ENCODE data around the gene OR51I2.

OR51I2 gene, protein sequence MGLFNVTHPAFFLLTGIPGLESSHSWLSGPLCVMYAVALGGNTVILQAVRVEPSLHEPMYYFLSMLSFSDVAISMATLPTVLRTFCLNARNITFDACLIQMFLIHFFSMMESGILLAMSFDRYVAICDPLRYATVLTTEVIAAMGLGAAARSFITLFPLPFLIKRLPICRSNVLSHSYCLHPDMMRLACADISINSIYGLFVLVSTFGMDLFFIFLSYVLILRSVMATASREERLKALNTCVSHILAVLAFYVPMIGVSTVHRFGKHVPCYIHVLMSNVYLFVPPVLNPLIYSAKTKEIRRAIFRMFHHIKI

DNA sequence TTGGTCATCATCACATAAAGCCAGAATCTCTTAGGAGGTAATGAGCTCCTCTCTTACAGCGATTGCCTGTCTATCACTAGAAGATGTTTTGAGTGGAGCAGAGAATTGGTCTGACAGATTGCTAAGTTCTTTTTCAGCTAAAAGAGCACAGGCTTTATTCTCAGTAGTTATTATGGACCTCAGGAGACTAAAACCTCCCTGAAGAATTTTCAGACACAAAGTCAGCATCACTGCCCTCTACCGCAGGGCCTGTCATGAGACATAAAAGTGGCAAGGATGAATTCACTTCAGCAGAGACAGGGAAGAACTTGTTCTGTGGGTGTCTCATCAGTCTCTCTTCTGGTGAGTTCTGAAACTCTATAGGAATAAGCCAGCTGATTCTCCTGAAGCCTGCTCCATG is at the start of gene OR51I2:
OR51I2 (plus strand) TSS at position 301 of the 400 bp plus-strand sequence. CDS start 4,166 bp downstream, outside the sequence.
- no peak for TF ChIP-seq ZNF274 (IDR thresholded peaks at IDR 0.05; ENCODE audit: low read depth, low read length)

DNA sequence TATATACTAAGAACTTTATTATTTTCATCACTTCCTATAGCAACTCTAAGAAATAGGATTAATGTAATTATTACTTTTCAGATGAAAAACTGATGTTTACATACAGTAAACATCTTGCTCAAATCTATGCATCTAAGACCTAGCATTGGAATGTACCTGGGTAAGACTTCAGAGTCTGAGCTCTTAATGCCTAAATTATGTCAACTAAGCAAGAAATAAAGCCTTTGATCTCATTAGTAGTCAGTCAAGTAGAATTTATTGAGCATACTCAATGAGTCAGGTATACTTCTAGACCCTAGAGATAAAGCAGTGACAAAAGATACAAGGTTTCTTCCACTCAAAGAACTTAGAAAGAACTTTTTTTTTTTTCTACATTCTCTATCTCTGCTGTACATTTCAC is 44.0 kb upstream of the OR51I2 start:
- H3K4me3 ChIP-seq (ENCODE audit: low read length): no peak overlapping the region
- no peak for TF ChIP-seq ZNF274 (IDR thresholded peaks at IDR 0.05; ENCODE audit: low read depth, low read length)

More for the DNA sequence above, at the start of gene OR51I2:
- no peak within 1 kb of the TSS for H3K4me3 ChIP-seq (ENCODE audit: low read length)

DNA sequence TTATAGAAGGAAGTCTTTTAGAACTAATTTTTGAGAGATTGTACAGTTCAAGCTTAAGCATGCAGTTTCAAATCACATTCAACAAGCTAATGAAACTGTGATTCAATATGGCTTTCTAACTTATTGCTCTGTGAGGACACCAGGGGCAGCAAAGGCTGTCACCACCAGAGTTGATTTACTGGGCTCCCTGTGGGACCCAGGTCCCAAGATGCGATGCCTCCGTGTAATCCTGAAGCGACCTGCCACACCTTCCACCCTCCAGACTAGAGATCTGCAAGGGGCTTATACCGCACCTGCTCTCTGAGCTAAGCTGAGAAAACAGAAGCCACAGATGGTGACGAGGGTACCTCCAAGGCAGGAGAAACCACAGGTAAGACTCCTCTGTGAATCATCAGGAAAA is 28.1 kb upstream of the OR51I2 start:
- H3K4me3 ChIP-seq (ENCODE audit: low read length): no peak overlapping the region
- TF ChIP-seq ZNF274 (IDR thresholded peaks at IDR 0.05; ENCODE audit: low read depth, low read length): no peak

DNA sequence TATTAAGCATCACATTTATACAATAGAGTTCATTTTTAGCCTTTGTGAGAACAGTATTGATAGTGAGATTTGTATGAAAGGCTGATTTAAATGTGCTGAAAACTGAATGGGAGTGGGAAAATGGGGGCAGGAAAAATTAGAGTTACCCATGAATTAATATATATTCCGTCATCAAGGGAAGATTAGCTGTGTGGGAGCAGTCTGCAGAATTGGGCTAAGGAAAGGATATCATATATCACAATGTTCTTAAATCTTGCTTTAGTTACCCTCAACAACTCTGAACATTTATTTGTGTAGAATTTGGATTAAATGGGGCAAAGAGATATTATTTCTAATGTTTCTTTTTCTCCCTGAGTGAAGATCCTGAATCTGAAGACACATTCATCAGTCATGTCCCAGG is 27.3 kb upstream of the OR51I2 start, which contains the start of gene OR51Q1:
OR51Q1 (plus strand) TSS at position 301 of the 400 bp plus-strand sequence; CDS start at position 391, 90 bp downstream.
- TF ChIP-seq ZNF274 (IDR thresholded peaks at IDR 0.05; ENCODE audit: low read depth, low read length): no peak
- no peak within 1 kb of the TSS for H3K4me3 ChIP-seq (ENCODE audit: low read length)

DNA sequence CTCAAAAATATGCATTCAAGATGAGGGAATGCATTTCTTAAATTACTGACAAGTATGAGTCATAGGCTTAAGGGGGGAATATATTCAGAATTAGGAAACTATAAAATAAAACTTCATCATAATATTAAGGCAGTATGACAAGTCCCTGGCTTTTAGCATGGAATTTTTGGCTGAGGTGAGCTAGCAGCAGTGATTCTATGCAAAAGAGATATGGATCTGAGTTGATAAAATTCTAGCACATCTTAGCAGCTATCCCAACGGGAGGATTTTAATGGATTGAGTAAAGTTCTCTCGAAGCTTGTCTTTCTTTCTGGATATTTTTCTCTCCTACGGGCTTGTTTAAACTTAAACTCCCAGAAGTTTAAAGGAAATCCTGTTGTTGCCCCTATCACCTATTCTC is 26.0 kb upstream of the OR51I2 start:
- TF ChIP-seq ZNF274 (IDR thresholded peaks at IDR 0.05; ENCODE audit: low read depth, low read length): no peak

DNA sequence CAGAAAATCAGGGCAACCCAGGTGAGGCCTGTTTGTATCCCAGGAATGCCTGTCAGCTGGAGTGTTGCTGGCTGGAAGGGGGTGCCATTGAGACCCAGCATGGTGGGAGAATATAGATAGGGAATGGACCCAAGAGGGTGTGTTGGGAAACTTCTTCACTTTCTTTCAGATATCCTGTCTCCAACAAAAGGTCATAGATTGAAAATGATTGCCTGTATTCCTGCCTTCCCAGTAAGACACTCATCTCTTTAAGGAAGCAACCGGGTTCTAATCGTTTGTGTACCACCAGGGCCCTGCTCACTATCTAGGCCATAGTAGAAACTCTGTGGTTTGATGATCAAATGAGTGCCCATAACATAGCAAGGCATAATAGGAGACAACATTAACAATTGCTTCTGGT is 7.7 kb upstream of the OR51I2 start, which contains the start of gene OR51I1:
OR51I1 (minus strand) TSS at position 101 of the 400 bp plus-strand sequence; CDS start at position 101, 0 bp downstream.
- TF ChIP-seq ZNF274 (IDR thresholded peaks at IDR 0.05; ENCODE audit: low read depth, low read length): no peak
- no peak within 1 kb of the TSS for H3K4me3 ChIP-seq (ENCODE audit: low read length)

More for the DNA sequence above, 26.0 kb upstream of the OR51I2 start:
- H3K4me3 ChIP-seq (ENCODE audit: low read length): no peak overlapping the region

DNA sequence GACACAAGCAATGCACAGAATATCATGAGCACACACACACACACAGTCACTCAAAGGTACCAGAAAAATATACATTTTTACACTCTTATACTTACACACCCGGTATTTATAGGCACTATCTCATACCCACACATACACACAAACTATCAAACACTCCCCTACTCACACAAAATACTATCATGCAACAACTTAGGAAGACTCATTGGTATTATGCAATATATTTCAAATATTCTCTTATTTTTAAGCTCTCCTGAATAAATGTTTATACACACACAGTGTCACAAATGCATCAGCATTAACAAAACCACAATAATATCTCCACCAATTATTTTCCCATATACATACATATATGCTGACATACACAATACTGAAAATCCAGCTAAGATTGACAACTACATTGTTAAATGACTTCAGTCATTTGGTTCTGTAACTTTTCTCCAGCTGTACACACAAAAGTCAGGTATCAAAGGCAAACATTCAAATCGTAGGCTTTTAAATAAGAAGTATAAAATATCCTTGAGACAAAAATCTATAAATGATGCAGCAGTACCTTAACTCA is 5.2 kb upstream of the OR51I2 start:
- TF ChIP-seq ZNF274 (IDR thresholded peaks at IDR 0.05; ENCODE audit: low read depth, low read length): no peak
- no peak overlapping the region for H3K4me3 ChIP-seq (ENCODE audit: low read length)

DNA sequence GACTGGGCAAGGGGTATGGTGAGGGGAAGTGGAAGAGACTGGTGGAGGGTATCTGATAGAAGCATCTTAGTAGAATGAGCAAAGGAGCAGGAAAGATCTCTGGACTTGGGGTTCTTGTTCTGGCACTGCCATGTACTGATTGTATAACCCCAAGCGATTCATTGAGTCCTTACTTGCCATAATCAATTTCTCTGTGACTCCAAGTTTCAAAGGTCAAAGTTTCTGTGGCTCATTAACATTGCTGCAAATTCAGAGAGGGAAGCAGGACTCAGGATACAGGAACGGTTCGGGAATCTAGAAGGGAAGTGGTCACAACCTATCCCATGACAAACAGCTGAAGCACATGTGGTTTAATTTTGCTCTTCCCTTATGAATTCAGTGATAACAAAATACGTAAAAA is 309 bp downstream of the OR51I2 start:
- H3K4me3 ChIP-seq (ENCODE audit: low read length): no peak overlapping the region
- TF ChIP-seq ZNF274 (IDR thresholded peaks at IDR 0.05; ENCODE audit: low read depth, low read length): no peak

DNA sequence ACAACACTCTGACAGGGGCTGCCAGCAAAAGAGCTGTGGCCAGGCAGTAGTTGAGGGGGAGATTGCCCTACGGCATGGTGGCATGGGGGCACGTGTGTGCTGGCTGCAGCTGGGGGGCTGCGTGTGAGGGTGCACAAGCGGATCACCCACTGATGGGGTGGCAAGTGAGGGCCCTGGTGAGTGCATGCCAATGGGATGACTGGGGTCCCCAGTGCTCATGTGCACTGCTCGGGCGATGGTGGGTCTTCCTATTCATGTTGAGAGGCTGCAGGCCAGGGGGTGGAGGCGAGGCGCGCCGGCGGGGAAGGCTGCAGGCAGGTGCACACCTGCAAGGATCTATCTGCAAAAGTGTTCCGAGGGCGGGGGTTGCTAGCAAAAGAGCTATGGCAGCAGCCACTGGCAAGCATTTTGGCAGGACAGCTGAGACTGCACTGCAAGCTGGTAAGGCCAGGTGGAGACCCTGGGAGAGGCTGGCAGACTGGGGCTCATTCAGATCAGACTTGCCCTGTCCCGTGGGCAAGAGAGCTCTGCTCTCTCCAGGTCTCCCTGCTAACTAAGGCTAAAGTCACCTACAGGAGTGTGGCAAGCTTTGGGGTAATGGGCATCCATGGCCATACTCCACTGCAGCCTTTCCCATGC is 12.0 kb downstream of the OR51I2 start:
- no peak for TF ChIP-seq ZNF274 (IDR thresholded peaks at IDR 0.05; ENCODE audit: low read depth, low read length)
- no peak overlapping the region for H3K4me3 ChIP-seq (ENCODE audit: low read length)

DNA sequence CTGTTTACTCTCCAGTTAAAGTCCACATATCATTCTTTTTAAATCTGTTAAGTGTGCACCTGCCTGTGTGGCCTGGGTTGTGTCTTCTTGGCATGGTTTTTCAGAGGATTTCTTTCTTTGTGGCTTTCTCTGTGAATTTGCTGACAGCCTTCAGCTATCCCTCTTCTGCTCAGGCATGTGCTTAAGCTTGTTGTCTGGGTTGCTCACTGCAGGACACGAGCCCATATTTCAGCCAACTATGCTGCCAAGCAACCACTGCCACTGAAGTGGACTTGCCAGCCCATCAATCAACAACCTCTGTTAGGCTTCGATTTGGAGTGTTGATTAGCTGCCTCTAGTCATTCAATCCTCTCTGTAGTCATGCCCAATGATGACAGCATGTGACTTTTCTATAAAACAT is 18.4 kb downstream of the OR51I2 start:
- H3K4me3 ChIP-seq (ENCODE audit: low read length): no peak overlapping the region
- TF ChIP-seq ZNF274 (IDR thresholded peaks at IDR 0.05; ENCODE audit: low read depth, low read length): no peak

DNA sequence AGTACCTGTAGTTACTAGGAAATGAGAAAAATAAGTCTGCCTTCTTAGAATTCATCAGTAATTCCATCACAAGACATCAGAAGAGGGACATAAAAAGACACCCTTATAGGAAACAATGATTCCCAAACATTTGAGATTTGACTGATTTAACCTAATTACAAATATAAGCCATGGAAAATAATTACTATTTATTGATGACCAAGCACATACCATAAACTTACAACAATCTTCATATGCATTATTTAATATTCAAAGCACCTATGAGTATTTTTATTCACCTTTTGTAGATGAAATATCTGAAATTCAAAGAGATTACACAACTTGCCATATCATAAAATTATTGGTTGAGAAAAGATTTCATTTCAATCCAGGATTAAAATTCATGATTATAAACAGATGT is 24.8 kb downstream of the OR51I2 start:
- H3K4me3 ChIP-seq (ENCODE audit: low read length): no peak overlapping the region
- TF ChIP-seq ZNF274 (IDR thresholded peaks at IDR 0.05; ENCODE audit: low read depth, low read length): no peak

DNA sequence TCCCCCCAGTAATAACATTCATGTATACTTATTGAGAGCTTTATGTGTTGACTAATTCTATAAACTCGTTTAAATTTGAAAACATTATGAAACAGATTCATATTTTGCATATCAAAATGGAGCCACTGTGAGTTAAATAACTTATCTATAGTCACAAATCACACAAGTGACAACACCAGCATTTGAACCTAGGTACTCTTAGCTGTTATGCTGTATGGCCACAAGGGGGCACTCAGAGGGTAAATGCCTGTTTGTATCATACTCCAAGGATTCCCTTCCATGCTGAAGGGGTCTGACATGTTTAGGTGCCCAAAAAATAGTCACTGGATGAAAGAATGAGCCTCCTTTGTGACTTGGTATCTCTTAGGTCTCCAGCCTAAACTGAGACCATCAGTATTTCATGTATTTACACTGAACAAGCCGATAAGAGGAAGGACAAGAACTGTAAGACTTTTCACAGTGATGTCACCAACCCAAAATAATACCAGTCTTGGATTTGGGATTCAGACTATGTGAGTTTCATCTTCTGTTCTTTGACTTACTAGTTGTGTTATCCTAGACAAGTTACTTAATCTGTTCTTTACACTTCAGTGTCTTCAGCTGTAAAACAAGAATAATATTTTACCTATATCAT is 27.2 kb downstream of the OR51I2 start:
- no peak overlapping the region for H3K4me3 ChIP-seq (ENCODE audit: low read length)
- TF ChIP-seq ZNF274 (IDR thresholded peaks at IDR 0.05; ENCODE audit: low read depth, low read length): no peak

DNA sequence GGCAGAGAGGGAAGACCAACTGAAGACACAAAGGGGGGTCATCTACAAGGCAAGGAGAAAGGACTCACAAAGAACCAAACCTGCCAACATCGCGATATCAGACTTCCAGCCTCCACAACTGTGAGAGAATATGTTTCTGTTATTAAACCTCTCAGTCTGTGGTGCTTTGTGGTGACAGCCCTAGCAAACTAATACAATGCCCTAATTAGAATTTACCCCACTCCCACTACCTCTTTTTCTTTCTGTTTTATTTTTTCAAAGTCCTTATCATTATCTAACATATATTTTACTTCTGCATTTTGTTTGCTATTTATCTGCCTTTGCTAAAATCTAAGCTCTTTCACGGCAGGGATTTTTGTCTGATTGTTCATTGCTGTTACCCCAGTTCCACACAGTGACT is 36.9 kb downstream of the OR51I2 start:
- H3K4me3 ChIP-seq (ENCODE audit: low read length): no peak overlapping the region
- no peak for TF ChIP-seq ZNF274 (IDR thresholded peaks at IDR 0.05; ENCODE audit: low read depth, low read length)

DNA sequence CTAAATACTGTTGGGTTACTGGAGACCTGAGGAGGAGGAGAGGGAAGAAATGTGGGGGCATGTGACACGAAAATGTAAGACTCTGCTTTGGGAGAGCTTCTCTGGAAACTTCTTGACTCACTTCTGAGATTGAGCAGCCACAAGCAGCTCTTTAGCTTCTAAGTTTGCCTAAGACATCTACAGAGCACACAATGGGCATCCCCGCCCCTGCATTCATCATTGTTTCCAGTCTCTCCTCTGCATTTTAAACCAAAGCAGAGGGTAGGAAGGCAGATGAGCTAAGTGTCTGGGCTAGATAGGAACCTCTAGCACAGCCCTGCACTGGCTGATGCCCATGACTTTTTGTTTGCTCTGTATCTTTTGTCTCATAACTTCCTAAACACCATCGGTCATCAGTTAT is 37.3 kb downstream of the OR51I2 start:
- no peak for TF ChIP-seq ZNF274 (IDR thresholded peaks at IDR 0.05; ENCODE audit: low read depth, low read length)
- no peak overlapping the region for H3K4me3 ChIP-seq (ENCODE audit: low read length)

Data from GM08714 (cell line).